OCI-LY7 (cell line): Measurements from ENCODE around the gene STEAP3.

Experiments
- EZH2phosphoT487 ChIP-seq: fragments of 200-600 bp; sonication (generic); IDR thresholded peaks from 2 replicates; pipeline ENCODE4 v1.6.1; 2018; ENCODE audit warnings: low read depth, borderline replicate concordance, mild to moderate bottlenecking, mixed run types, antibody characterized with exemption, low read length, moderate library complexity, mixed read lengths
- TF ChIP-seq, protein P1 (sequence below): fragments of 200-600 bp; sonication (generic); conservative IDR thresholded peaks from 2 replicates; pipeline ENCODE4 v1.5.1; 2014; ENCODE audit warnings: mild to moderate bottlenecking, antibody characterized with exemption, low read length, moderate library complexity, mixed read lengths

- TF ChIP-seq, protein P1, sequence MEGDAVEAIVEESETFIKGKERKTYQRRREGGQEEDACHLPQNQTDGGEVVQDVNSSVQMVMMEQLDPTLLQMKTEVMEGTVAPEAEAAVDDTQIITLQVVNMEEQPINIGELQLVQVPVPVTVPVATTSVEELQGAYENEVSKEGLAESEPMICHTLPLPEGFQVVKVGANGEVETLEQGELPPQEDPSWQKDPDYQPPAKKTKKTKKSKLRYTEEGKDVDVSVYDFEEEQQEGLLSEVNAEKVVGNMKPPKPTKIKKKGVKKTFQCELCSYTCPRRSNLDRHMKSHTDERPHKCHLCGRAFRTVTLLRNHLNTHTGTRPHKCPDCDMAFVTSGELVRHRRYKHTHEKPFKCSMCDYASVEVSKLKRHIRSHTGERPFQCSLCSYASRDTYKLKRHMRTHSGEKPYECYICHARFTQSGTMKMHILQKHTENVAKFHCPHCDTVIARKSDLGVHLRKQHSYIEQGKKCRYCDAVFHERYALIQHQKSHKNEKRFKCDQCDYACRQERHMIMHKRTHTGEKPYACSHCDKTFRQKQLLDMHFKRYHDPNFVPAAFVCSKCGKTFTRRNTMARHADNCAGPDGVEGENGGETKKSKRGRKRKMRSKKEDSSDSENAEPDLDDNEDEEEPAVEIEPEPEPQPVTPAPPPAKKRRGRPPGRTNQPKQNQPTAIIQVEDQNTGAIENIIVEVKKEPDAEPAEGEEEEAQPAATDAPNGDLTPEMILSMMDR = no peak
- no peak for TF ChIP-seq EZH2phosphoT487
Observed at GRCh38 chr2:119253114-119253702, 29.6 kb downstream of the STEAP3 start.
